ENCODE measurements around the gene FAAP100.
"Not testable (repeated sequence)": the region's sequence is repeated elsewhere in the genome, so short reads cannot be mapped to it uniquely, and the experiment has no call there.

FAAP100 gene, protein sequence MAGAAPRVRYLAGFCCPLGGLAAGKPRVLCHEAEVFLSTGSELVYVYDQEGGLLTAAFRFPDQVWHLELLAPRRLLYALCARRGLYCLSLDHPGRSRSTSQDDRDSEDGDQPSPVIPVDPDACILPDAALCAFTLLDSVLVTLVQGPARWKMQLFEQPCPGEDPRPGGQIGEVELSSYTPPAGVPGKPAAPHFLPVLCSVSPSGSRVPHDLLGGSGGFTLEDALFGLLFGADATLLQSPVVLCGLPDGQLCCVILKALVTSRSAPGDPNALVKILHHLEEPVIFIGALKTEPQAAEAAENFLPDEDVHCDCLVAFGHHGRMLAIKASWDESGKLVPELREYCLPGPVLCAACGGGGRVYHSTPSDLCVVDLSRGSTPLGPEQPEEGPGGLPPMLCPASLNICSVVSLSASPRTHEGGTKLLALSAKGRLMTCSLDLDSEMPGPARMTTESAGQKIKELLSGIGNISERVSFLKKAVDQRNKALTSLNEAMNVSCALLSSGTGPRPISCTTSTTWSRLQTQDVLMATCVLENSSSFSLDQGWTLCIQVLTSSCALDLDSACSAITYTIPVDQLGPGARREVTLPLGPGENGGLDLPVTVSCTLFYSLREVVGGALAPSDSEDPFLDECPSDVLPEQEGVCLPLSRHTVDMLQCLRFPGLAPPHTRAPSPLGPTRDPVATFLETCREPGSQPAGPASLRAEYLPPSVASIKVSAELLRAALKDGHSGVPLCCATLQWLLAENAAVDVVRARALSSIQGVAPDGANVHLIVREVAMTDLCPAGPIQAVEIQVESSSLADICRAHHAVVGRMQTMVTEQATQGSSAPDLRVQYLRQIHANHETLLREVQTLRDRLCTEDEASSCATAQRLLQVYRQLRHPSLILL

DNA sequence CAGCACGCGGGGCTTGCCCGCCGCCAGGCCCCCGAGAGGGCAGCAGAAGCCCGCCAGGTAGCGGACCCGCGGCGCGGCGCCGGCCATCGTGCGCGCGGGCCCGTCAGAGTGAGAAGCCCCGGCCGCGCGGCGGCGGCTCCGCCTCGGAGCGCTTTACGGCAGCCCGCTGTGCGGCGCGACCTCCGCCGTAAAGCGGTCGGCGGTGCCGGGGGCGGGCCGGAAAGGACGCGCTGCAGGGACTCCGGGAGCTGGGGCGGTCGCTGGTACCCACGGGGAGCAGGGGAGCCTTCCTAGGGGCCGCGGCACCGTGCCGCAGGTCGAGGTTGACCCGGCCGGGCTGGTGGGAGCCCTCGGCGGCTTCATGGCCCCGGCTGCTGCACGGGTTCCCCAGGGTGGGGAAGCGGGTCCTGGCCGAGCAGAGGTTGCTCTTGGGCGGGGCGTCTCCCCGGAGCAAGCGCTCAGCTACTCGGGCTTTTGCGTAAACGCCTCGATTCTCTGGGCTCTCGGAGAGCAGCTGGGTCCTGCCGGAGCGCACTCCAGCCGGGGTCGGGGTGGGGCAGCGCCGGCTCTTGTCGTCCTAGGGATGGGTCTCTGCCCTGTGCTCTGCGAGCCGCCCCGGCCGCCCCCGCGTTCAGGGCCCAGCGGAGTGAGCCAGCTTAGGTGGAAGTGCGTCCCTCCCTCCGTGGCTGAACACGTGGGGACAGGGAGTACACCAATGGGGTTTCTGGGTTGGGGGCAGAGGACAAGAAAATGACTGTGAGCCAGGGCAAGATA lies at the start of gene FAAP100:
FAAP100 (minus strand) TSS at position 110 of the 774 bp plus-strand sequence; CDS start at position 87, 23 bp downstream.
- DNase-seq (ENCODE audit: low spot score), result peak; percentile 88

DNA sequence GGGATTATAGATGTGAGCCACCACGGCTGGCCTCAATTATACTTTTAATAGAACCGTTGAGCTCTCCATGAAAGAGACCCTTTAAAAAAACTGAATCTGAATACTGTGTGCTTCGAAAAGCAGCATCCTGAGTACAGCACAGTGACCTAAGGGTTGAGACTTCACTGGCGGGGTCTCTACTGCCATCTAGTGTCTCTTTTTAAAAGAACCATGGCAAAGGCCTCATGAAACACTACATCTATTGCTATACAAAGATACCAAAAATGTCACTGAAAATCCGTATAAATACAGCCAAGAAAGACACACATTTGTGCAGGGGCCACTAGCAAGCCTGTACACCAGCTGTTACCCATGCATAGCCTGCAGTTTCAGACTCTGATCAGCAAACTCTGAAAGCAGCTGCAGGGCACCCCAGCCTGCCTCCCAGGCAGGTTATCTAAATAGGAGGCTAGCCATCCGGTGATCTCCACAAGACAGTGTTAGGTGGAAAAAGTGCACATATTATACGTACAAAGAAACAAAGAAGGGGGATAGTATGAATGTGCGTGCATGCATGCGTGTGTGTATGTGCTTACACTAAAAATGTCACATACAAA lies 49.5 kb upstream of the FAAP100 start:
- peak; percentile 51 for DNase-seq (ENCODE audit: low spot score)

DNA sequence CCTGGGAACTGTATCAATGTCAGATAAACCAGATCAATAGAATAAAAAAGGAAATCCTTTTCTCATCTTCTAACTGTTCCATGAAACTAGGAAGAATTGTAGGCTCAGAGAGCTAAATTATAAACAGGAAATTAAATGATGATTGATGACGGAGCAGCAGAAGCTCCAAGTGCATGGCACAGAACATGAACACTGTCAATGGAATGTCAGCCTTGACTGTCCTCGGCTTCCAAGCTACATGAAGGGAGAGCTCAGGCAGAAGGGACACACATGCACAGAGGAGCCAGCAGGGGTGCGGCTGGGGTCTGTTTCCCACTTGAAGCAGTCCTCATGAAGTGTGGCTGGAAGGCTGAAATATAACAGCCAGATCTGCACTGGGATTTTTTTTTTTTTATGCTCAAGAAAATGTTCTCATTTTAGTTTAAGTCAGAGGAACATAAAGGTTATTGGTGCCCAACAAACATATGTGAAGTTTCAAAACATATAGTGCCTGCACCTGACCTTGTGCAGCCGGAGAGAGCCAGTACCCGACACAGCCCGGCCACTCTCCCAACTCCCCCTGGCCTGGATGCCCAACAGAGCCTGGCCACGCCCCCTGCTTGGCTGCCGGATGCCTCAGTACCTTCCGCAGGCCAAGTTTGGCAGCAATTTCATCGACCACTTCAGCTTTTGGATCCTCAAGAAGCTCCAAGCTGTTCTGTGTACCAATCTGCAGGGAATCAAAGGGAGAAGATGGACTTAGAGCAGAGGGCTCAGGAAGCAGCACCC lies 47.8 kb upstream of the FAAP100 start:
- DNase-seq (ENCODE audit: low spot score), result no peak

DNA sequence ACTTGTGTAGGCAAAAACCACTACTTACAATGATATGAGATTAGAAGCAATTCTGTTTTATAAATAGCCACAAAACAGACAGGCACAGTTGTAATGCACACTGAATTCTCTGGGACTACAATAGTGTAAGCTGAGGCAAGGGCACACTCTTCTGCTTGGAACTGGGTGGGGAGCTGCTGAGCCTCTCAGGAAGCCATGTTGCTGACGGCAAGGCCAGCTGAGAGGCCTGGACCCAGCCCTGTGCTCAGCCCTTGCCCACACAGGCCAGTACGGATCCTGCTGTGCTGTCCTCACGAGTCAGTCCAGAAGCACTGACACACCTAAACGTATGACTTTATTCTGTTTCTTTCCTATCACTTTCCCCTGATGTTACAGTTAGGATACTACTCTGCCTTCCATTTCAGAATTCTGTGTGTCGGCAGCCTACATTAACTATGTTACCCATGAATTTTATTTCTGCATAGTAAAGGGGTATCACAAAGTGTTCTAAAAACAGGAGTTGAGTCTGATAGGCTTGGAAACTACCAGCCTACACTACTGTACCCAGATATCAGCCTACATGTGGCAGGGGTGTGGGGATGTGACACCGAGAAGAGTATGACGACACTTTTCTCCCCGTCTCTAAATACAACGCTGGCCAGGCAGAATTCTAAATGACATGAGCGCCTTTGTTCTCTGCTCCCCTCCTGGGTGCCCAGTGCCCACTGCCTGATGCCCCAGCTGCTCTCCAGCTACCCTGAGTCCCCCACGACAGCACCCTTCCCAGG lies 41.1 kb upstream of the FAAP100 start:
- DNase-seq (ENCODE audit: low spot score), result no peak

DNA sequence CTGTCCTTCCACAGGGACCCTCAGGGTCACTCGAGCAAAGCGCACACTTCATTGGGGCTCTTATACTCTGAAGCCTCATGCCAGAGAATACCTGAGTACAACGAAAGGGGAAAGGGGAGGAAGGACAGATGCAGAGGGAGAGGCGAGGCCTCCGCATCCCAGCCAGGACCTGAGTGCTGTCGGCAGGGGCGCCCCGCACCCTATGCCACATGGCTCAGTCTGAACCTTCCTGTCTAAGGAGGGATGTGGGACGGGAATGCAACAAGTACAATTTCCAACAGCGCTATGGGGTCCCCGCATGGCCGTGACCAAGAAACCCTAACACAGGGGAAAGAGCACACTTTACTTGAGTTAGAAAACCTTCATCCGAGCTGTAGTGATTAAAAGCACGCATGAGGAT lies 39.8 kb upstream of the FAAP100 start:
- no peak for DNase-seq (ENCODE audit: low spot score)

DNA sequence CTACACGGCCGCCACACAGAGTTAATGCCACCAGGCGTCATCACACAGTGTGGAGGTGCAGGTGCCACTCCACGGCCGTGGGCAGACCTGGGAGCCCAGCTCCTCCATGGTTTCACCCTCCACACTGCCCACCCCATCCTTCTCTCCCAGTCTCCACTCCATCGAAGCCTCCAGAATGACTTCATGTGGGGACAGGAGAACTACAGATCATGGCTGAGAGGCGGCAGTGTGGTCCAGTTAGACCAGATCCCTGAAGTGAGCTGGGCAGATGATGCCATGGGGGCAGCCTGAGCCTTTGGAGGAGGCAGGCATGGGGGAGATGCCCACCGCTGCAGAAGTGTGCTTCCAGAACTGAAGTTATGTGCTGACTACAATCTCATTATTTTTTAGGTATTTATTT lies 38.0 kb upstream of the FAAP100 start:
- no peak for DNase-seq (ENCODE audit: low spot score)

DNA sequence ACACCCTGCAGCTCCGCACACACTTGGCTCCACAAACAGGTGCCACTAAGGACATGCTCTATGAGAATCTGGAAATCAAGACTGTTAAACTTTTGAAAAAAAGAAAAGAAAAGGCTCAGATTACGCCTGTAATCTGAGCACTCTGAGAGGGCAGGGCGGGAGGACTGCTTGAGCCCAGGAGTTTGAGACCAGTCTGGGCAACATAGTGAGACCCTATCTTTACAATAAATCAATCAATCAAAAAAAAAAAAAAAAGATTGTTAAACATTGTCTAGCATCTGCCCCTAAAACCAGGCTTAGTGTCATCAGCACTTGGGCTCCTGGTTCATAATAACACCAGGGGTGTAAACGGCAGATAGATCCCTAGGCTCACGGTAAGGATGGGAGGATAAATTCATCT lies 37.5 kb upstream of the FAAP100 start:
- DNase-seq (ENCODE audit: low spot score), result no peak

DNA sequence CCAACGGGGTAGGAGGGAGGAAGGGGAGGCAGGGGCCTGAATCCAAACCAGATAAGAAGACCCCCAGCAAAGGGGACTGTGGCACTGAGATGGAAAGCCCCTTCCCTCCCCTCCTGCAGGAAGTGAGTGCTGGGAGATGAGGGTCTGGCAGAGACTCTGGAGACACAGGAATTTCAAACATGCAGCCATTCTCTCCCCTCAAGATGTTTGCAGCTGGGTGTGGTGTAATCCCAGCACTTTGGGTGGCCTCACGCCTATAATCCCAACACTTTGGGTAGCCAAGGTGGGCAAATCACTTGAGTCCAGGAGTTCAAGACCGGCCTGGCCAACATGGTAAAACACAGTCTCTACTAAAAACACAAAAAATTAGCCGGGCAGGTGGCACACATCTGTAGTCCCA lies 33.9 kb upstream of the FAAP100 start:
- no peak for DNase-seq (ENCODE audit: low spot score)

DNA sequence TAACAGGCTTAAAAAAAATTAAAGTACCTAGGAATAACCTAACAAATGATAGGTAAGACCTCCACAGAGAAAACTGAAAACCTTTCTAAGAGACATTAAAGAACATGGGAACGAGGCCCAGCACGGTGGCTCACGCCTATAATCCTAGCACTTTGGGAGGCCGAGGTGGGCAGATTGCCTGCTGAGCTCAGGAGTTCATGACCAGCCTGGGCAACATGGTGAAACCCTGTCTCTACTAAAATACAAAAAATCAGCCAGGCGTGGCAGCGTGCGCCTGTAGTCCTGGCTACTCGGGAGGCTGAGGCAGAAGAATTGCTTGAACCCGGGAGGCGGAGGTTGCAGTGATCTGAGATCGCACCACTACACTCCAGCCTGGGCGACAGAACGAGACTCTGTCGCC lies 32.6 kb upstream of the FAAP100 start:
- DNase-seq (ENCODE audit: low spot score), result not testable (repeated sequence)

DNA sequence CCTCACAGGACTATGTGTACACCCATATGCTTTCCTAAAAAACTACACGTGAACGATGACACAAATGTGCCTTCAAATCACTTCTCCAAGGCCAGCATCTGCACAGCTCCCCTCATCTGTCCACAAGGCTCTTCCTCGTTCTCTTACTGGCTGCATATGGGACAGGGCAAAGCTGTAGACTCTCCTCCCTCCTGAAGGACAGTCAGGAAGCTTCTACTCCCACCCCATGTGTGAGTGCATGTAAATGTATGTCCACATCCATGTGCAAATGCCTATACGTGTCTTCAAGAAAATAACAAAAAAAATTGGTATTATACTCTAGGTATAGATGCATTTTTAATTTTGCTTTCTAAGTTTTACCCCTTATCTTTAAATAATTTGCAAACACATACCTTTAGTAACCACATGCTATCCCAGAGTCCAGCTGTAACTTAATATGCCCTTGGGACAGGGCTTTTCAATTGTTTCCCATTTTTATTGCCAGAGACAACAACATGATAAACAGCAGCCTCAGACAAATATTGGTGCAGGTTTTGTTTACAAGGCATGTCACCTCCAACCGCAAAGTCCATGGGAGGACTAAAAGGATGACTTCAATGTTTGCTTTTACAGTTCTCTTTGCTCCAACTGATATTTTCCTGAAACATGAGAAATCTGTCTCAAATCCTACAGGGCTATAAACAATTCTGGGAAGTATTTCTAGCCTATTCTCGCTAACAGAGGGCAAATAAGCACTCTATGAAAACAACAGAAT lies 31.6 kb upstream of the FAAP100 start:
- no peak for DNase-seq (ENCODE audit: low spot score)

DNA sequence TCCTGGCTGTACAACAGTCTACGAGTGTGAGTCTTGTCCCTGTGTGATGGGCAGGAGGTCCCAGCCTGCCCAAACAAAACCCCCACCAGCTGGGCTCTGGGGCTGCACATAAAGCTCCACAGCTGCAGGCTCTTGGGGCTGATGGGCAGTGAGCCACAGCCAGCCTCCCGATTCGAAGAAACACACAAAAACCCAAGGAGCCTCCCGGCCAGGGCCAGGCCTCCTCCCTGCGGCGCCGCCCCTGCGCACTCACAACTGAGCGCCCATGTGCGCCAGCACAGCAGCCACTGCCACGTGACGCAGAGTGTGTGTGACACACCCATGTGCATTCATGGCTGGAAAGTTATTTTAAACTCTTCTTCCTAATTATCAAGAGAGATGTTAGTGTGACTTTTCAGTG lies 30.6 kb upstream of the FAAP100 start:
- DNase-seq (ENCODE audit: low spot score), result no peak

DNA sequence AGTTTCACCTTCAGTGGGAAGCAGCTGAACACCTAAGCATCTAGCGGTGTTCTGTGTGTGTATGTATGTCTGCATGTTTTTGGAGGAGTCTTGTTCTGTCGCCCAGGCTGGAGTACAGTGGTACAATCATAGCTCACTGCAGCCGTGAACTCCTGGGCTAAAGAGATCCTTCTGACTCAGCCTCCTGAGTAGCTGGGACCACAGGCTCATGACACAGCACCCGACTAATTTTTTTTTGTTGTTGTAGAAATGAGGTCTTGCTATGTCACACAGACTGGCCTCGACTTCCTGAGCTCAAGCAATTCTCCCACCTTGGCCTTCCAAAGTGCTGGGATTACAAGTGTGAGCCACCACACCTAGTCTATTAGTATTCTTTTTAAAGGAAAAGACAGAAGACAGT lies 30.2 kb upstream of the FAAP100 start:
- no peak for DNase-seq (ENCODE audit: low spot score)

DNA sequence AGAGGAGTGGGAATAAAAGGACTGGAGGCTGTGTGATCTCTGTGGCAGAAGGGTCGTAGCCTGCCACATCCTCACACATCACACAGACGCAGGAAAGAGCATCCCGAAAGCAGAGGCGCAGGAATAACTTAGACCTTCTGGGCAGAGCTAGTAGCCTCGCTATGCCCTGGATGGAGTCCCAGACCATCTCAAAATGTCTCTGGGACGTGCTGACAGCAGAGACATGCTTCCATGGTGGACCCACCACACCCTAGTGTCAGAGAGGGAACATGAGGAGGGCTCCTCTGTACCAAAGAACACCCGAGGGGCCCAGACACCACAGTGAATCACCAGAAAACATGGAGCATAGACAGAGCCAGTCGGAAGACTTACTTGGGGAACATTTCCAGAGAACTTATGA lies 29.6 kb upstream of the FAAP100 start:
- DNase-seq (ENCODE audit: low spot score), result no peak

DNA sequence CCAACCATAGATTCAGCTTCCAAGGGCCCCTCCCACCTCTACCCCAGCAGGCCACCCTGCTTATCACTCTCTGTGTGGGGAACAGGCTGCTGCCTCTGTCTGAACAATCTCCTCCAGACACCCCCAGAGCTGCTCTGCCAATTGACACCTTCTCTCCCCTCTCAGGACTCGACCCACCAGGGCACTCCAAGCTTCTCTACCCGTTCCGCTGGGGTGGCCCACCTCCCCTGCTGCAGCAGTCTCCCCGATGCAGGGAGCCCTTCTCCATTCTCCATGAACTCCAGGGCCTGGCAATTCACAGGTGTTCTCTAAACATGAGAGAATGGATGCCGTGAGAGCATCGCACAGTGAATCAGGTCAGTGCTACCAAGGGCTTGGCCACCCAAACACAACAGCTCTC lies 28.3 kb upstream of the FAAP100 start:
- no peak for DNase-seq (ENCODE audit: low spot score)

DNA sequence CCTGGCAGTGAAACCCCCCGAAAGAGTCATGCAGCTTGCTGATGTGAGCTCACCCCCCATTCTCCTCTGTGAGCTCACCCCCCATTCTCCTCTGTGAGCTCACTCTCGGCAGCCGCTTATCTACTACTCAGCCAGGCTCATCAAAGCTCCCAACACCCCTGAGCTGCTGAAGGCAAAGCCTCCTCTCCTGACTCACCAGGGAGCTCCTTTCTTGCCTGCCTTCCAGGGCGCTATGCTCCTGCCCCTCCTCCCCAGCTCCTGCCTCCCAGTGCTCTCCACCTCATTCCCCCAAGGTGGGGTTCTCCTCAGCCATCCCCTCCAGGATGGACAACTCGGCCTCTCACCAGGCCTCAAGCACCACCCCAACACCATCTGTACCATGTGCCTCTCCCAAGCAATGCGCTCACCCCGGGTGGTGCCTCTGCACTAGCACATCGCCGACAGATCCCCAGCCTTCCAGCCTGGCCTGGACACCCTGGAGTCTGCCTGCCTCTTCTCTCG lies 27.7 kb upstream of the FAAP100 start:
- DNase-seq (ENCODE audit: low spot score), result no peak

DNA sequence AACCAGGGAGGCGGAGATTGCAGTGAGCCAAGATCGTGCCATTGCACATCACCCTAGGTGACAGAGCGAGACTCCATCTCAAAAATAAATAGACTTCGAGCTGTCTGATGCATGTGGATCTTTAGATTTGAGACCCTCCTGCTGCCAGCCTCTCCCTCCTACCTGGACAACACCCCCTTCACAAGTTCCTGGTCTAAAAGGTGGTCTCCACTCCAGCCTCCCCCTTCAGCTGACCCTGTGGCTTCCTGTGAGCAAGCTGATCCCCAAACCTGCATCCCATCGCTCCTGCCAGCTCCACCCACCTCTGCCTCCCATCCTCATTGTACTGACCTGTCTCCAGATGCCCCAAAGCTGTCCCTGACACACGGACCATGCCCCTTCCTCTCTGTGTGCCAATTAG lies 27.1 kb upstream of the FAAP100 start:
- DNase-seq (ENCODE audit: low spot score), result no peak

DNA sequence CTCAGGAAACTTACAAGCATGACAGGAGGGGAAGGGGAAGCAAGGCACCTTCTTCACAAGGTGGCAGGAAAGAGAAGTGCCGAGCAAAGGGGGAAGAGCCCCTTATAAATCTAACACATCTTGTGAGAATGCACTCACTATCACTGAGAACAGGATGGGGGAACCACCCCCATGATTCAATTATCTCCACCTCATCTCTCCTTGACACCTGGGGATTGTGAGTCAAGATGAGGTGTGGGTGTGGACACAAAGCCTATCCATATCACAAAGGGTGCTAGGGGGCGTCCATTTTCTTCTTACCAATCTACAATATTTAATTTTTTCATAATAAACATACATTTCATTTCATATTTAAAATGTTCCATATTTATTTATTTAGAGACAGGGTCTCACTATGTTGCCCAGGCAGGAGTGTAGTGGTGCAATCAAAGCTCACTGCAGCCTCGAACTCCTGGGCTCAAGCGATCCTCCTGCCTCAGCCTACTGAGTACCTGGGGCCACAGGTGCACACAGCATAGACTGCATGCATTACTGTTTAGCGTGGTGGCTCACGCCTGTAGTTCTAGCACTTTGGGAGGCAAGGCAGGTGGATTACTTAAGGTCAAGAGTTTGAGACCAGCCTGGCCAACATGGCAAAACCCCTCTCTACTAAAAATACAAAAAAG lies 26.5 kb upstream of the FAAP100 start:
- no peak for DNase-seq (ENCODE audit: low spot score)

DNA sequence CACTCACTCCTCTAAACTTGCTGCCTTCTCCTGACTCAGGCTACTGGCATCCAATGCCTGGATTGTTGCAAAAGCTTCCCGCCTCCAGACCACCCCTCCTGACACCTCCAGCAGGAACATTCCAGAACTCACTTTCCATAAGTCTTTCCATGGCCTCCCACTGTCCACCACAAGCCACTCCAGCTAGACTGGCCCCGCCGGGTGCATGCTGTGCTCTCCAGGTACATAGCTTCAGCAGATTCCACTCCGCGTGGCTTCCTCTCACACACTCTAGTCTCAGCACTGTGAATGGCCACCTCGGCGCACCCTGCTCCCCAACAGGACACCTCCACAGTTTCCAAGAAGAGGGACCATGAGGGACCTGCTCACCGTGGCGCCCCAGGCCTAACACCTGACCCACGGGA lies 25.9 kb upstream of the FAAP100 start:
- no peak for DNase-seq (ENCODE audit: low spot score)
